Tibial nerve (tissue), 4 donors: ENCODE data around the gene COA1.

Experiments
- CTCF ChIP-seq, 5 experiments: fragments of 200-600 bp in 3 of 5; fragments of 450-650 bp in 2 of 5; sonication (generic) in 3 of 5; IDR thresholded peaks; one replicate each; pipeline ENCODE4 v1.5.1; 2016 to 2019; ENCODE audit warnings: antibody characterized with exemption in 5 of 5, mild to moderate bottlenecking in 3 of 5, moderate library complexity in 2 of 5
- EP300 ChIP-seq, 2 donors: sonication (generic); formaldehyde crosslinking; IDR thresholded peaks; one replicate each; pipeline ENCODE4 v1.6.1; 2017; ENCODE audit warnings: antibody characterized with exemption in 2 of 2, mild to moderate bottlenecking in 1 of 2
- POLR2A ChIP-seq, 2 donors: fragments of 450-650 bp; IDR thresholded peaks; one replicate each; pipeline ENCODE4 v1.6.1; 2017; ENCODE audit warnings: antibody characterized with exemption in 2 of 2, mild to moderate bottlenecking in 2 of 2, moderate library complexity in 2 of 2

GRCh38 chr7:43694399-43694748 lies 34.9 kb downstream of the COA1 start:
- TF ChIP-seq CTCF (IDR thresholded peaks at IDR 0.05) (no peak), POLR2A (IDR thresholded peaks at IDR 0.05) (no peak), EP300 (IDR thresholded peaks at IDR 0.05) (no peak)
